Measurements from ENCODE around the gene DYNC1I1.

DNA sequence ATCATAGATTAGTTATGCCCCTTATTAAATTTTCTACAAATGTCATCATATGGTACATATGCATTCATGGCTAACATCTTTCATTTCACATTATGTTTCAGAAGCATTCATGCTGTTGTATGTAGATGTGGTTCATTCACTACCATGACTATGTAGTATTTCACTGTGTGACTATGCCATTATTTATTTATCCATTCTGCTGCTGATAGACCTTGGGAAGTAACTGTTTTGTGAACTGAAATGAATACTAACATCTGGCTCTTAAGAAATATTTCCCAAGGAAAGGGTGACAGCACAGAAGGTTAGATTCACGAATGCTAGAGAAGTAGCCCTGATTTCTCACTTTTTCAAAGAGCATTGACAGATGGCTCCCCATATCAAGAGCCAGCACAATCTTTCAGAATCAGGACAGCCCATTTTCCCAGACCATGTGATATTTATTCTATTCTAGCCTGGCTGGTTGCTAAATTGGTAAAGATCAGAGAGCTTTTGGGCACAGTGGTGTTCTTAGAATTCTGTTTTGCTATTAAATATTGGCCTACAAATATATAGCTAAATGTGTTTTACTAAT, 157.4 kb downstream of the DYNC1I1 start:
- TF ChIP-seq, protein P1, sequence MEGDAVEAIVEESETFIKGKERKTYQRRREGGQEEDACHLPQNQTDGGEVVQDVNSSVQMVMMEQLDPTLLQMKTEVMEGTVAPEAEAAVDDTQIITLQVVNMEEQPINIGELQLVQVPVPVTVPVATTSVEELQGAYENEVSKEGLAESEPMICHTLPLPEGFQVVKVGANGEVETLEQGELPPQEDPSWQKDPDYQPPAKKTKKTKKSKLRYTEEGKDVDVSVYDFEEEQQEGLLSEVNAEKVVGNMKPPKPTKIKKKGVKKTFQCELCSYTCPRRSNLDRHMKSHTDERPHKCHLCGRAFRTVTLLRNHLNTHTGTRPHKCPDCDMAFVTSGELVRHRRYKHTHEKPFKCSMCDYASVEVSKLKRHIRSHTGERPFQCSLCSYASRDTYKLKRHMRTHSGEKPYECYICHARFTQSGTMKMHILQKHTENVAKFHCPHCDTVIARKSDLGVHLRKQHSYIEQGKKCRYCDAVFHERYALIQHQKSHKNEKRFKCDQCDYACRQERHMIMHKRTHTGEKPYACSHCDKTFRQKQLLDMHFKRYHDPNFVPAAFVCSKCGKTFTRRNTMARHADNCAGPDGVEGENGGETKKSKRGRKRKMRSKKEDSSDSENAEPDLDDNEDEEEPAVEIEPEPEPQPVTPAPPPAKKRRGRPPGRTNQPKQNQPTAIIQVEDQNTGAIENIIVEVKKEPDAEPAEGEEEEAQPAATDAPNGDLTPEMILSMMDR (IDR thresholded peaks at IDR 0.05; ENCODE audit: insufficient read depth, low read length, poor library complexity, severe bottlenecking), result no peak
- TF ChIP-seq EZH2phosphoT487 (conservative IDR thresholded peaks at IDR 0.05; ENCODE audit: low read length), result no peak
